UCSD-AML1 (cell line): ENCODE measurements around the gene POLL.
"Not testable (repeated sequence)": the region's sequence is repeated elsewhere in the genome, so short reads cannot be mapped to it uniquely, and the experiment has no call there.

ENCODE experiments used
- DNase-seq: peaks from one replicate; lab custom pipeline; 2025; ENCODE audit not compliant: unreplicated experiment; lab: John Stamatoyannopoulos, UW

The POLL gene

GRCh38 chr10:101587725-101588653 is at the start of gene POLL, which contains the start of gene DPCD:
Gene POLL, minus strand, starts transcription at chr10:101588257. Its CDS starts 897 bp downstream, at chr10:101587360.
Gene DPCD, plus strand, starts transcription at chr10:101588321. Its CDS starts 16 bp downstream, at chr10:101588337.
- peak; percentile 92 for DNase-seq

DNA sequence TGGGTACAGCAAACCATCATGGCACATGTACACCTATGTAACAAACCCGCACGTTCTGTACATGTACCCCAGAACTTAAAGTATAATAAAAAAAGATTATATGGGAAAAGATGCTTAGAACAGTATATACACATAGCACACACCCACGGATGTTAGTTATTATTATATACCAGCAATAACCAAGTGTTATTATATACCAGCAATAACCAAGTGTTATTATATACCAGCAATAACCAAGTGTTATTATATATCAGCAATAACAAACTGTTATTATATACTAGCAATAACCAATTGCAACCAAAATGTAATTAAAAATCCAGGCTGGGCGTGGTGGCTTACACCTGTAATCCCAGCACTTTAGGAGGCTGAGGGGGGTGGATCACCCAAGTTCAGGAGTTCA is 45.5 kb upstream of the POLL start:
- DNase-seq = not testable (repeated sequence)

DNA sequence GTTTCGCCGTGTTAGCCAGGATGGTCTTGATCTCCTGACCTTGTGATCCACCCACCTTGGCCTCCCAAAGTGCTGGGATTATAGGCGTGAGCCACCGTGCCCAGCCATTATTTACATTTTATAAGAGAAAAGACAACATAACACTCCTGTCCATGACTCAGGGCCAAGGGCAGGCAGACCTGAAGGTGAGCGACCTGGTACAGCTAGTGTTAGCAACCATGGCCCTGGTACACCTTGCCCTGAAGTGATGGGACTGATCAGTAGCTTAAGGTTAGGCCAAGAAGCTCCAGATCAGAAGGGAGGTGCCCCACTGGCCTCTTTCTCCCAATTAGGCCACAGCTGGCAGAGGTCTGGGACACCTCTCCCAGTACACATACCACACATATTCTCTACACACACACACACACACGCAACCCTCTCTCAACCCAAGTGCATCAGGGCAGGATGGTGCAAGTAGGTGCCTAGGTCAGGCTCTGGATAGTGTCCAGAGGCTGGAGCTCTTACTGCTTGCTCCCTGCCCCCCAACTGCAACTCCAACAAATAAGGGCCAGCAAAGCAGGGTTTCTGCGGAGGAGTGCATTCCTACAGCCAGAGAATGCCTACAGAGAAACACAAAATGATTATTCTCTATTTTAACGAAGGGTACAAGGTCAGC is 43.9 kb upstream of the POLL start:
- DNase-seq = no peak

DNA sequence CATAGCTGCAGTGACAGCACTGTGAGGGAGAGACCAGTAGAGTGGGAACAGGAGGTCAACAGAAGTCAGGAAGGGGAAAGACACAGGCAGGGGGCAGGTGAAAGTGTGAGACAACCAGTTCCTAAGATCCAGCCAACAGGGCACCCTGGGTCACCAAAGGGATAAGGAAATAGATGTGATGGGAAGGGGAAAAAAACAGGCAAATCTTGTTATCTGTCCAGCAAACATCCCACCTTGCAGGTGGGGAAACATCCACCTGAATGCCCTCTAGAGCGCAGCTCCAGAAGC is 42.5 kb upstream of the POLL start:
- DNase-seq = no peak

GRCh38 chr10:101629837-101630632 is 42.0 kb upstream of the POLL start:
- no peak for DNase-seq

DNA sequence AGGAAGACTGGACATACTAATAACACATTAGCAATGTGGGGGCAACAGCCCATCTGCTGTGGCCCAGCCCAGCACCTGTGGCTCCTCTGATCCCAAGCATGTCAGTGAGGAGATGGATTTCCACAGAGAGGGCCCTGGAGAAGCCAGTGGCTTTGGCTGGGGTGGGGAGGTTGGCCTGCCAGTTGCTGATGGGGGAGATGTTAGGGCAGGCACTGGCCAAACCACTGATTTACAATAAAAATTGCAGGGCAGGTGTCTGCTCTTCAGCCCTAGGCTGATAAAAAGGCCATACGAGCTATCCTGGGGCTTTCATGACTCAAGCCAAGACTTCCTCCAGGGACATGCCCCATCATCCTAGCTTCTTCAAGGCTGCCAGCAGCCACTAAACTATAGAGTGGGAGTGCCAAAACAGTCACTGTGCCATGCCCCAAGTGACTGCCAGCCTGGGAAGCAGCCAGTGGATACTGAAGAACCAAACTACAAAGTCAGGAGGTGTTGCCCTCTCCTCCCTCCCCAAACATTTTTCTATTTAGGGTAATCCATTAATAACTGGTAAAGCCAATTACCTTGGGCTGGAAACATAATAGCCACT is 37.9 kb upstream of the POLL start:
- DNase-seq = no peak

DNA sequence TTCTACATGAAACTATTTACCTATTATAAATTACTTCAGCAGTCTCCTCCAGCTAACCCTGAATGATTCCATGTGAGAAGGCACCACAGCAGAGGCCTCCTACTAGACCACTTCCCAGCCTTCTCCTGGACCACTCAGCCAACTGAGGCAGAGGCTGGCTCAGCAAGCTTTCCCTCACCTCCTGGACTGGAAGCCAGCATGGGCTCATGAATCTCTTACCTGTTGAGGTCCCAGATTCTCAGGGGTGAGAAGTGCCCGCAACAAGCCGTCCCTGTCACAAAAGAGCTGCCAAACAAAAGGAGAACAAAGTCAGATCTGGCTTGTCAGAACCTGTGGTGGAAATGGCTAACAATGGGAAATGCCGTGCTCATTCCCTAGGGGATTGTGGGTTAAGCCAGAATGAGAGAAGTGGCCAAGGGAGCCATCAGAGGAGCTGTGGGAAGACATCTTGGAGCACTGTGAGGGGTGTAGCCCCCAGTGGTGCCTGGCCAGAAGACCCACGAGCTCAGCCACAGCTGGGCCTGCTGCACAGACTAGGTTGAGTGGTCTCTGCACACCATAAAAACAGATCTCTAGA is 36.6 kb upstream of the POLL start:
- no peak for DNase-seq

DNA sequence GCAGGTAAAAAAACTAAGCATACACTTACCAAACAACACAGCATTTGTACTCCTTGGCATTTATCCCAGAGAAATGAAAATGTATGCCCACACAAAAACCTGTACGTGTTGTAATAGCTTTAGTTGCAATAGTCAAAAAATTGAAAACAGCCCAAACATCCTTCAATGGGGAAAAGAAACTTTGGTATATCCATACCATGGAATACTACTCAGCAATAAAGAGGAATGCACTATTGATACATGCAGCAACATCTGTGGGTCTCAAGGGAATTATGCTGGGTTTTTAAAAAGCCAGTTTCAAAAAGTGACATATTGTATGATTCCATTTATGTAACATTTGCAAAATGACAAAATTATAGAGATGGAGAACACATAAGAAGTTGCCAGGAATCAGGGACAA is 35.5 kb upstream of the POLL start:
- no peak for DNase-seq

- no peak for DNase-seq
Observed at GRCh38 chr10:101619983-101620382, 31.9 kb upstream of the POLL start.

- no peak for DNase-seq
Observed at GRCh38 chr10:101618871-101619270, 30.8 kb upstream of the POLL start.

DNA sequence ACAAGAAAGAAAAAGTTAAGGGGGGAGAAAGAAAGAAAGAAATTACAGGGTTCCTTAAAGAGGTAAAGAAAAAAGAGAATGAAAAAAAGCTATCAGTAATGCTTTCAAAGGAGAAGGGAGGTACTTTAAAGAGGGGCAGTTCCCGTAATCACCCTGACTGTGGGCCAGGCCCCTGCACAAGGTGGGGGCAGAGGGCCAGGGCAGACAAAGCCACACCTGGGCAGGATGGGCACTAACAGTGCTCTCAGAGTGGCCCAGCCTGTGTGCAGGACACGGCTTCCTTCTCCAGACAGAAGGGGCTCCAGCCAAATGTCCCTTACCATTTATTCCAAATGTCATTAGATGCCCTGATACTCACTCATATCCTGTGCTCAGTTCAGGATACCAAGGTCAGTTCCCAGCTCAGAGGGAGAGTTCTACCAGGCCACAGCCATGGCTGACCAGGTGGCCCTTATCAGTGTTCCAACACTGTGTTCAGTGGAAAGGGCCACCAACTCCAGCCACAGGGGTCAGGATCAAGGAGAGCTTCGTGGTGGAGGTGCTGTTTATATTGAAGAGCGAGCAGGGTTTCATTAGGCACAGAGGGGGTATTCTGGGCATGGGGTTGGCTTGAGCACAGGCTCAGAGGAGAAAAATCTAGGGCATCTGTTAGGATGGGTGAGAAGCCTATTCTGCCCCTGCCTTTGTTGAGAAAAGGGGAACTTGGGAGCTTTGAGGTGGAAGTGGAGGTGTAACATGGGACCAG is 29.9 kb upstream of the POLL start:
- no peak for DNase-seq

GRCh38 chr10:101617102-101617823 is 29.2 kb upstream of the POLL start:
- DNase-seq = no peak

- DNase-seq = no peak
Observed at GRCh38 chr10:101616415-101617101, 28.5 kb upstream of the POLL start.

- DNase-seq = no peak
Observed at GRCh38 chr10:101615525-101616116, 27.6 kb upstream of the POLL start.

DNA sequence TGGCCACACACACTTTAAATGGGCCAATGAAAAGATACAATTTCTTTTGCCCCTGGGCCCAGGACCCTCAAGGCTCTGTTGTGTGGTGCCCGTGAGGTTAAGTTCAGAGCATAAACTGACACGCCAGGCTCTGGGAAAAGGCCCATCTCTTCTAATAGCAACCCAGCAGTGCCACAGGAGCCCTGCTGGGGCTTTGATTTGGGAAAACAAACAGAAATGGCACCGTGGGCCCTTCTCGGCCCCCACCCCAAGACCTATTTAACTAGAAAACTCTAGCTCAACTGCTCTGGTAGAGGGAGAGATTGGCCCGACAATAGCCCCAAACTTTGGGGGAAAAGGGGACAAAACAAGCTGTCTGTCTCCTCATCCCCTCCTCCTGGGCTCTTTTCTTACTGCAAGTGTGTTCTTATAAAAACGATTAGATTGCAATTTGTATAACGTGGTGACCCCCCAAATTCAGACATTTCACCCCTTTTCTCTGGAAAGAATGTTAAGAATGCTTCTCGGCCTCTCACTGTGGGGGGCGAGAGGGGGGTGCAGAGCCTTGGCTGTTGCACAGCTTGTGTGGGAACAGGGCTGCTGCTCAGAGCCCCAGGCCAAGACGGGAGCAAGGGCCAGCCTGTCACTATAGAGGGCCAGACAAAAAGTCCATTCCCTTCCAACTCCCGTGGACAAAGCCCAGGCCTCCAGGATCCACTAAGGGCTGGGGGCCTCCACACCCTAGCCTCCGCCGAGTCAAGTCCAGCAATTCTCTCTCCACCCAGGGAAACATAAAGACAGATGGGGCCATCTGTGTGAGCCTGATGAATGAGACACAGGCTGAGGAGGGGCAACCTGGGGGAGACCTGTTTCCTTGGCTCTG is 26.8 kb upstream of the POLL start:
- no peak for DNase-seq

- no peak for DNase-seq
Observed at GRCh38 chr10:101613646-101614045, 25.6 kb upstream of the POLL start.

DNA sequence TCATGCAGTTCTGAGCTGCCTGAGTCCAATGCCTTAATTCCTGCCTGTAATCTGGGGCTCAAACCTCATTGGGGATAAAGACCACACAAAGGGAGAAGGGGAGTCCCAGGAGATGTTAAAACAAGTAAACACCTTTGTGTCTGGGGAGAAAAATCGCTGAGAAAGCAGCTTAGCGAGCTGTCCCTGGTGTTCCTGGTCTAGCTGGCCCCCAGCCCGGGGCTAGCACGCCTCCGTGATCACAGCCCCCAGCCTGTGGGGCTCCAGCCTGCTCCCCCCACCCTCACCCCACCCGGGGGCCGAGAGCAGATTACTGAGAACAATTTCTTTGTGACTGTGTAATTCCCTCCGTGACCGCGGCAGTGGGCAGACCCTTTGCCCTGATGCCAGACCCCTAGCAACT is 24.8 kb upstream of the POLL start:
- no peak for DNase-seq

DNA sequence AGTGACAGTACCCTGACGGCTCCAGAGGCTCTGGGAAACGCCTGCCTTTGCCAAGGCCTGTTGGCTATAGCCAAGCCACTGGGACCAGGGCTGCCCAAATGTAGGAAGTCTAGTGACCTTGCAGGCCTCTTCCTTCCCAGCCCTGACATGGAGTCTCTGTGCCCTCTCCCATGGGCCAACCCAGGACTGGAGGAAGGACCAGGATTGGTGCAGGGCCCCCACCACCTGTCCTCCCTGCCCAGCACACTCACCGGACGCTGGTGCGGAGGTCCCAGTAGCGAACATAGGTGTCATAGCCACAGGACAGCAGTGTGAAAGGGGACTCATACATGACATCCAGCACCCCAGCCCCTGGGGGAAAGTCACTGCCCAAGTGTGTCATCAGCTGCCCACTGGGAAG is 24.0 kb upstream of the POLL start:
- no peak for DNase-seq
